ENCODE data around the gene LHFPL3. TPM values are rescaled to one million over a fixed set of nuclear protein-coding genes. Genes with fewer than 3 reads are reported as not detected.

Gene LHFPL3
- total RNA-seq, 1 experiment from 2014 or later, result not detected

DNA sequence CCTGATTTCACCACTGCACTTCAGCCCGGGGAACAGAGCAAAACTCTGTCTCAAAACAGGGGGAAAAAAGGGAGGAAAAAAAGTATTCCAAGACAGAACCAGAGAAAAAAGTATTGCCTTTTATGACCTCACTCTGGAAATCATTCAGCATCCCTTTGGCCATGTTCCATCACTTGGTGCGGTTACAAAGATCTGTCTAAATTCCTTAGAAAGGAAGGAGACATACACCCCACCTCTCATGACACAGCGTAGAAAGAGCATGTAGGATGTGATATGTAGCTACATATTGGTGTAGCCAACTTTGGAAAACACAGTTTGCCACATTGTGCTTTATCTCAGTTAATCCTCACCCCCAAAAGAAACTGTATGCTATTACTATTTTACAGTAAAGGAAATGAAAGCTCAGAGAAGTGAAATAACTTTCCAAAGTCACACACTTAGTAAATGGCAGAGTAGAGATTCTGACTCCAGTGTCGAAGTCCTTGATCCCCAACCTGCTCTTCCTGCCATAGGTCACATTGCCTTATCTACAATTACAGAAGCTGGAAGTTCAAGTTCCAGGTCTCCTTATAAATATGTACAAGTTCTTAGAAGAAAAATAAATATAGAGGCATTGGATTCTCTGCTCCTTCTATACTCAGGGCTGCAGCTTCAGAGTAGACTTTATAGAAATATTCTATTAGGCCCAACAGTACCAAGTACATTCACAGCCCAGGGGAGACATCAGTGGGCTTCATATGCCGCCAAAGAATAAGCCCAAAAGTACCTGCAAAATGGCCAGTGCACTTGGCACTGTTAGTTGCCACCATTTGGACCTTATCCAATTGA, 594.0 kb downstream of the LHFPL3 start:
- no CpG with 5 or more reads among the region's 5 CpGs for WGBS (ENCODE audit: extremely low coverage, insufficient read length, low lambda C conversion rate)
- no peak overlapping the region for H3K27ac Mint-ChIP-seq
- no peak for TF ChIP-seq CTCF (conservative IDR thresholded peaks at IDR 0.05)
- DNase-seq, result no peak
- no peak overlapping the region for H2BK20ac ChIP-seq (ENCODE audit: low read depth, low read length, poor library complexity, severe bottlenecking)
- H3K4me3 Mint-ChIP-seq, result no peak overlapping the region
- no peak overlapping the region for H3K4ac ChIP-seq (ENCODE audit: low read depth, low read length)
- no peaks in the 10 kb centered on the region for H3K27me3 Mint-ChIP-seq (ENCODE audit: low read depth)
- H3K36me3 Mint-ChIP-seq (ENCODE audit: insufficient read depth in 1 of 3, low read depth in 3 of 3), result no peaks in the 10 kb centered on the region
- no peak overlapping the region for H2BK120ac ChIP-seq (ENCODE audit: low read depth, low read length, poor library complexity, severe bottlenecking)
- no peak overlapping the region for H2AFZ ChIP-seq (ENCODE audit: low read length)
- no peaks in the 10 kb centered on the region for H3K23me2 ChIP-seq (ENCODE audit: insufficient read length, low read depth, low read length, poor library complexity, severe bottlenecking)
- no peaks in the 10 kb centered on the region for H3K4me1 ChIP-seq (ENCODE audit: insufficient read depth, low read length)
- no peaks in the 10 kb centered on the region for H4K20me1 ChIP-seq (ENCODE audit: control insufficient read depth, insufficient read depth, insufficient read length)
- H3K23ac ChIP-seq (ENCODE audit: insufficient read length, low read depth, low read length), result no peak overlapping the region
- H2BK5ac ChIP-seq (ENCODE audit: insufficient read length, low read length), result no peak overlapping the region
- H3K79me1 ChIP-seq (ENCODE audit: insufficient read depth, low read depth, low read length, poor library complexity, severe bottlenecking), result no peaks in the 10 kb centered on the region
- no peak overlapping the region for H4K5ac ChIP-seq (ENCODE audit: insufficient read length, low read depth, low read length)
- no peaks in the 10 kb centered on the region for H3K9me3 ChIP-seq (ENCODE audit: control insufficient read depth, low read depth, low read length)
- no peaks in the 10 kb centered on the region for H3K27me3 ChIP-seq (ENCODE audit: insufficient read depth, low read length)
- H3K14ac ChIP-seq (ENCODE audit: insufficient read depth, low read length), result no peak overlapping the region
- H4K91ac ChIP-seq (ENCODE audit: insufficient read length, low read depth, low read length), result no peak overlapping the region
- no peak overlapping the region for H3K27ac ChIP-seq (ENCODE audit: insufficient read length, low read depth, low read length)
- H3K56ac ChIP-seq (ENCODE audit: insufficient read length, low read depth, low read length), result no peak overlapping the region
- no peak overlapping the region for H2AK5ac ChIP-seq (ENCODE audit: insufficient read length, low read length)
- H3T11ph ChIP-seq (ENCODE audit: low read length), result no peak overlapping the region
- no peak overlapping the region for H3K9ac ChIP-seq (ENCODE audit: extremely low read depth, insufficient read length, low read length)
- no peak overlapping the region for H4K8ac ChIP-seq (replicated peaks; ENCODE audit: insufficient read length, low read depth, low read length)
- H2BK12ac ChIP-seq (ENCODE audit: insufficient read length, low read depth, low read length), result no peak overlapping the region
- no peak overlapping the region for H3K18ac ChIP-seq (ENCODE audit: insufficient read length, low read depth, low read length)
- H3K79me2 ChIP-seq (ENCODE audit: insufficient read depth, low read length), result no peaks in the 10 kb centered on the region
- no peaks in the 10 kb centered on the region for H3K9me3 Mint-ChIP-seq
- H3K4me1 Mint-ChIP-seq, result peaks cover 7 to 11% of the 10 kb centered on the region in 2 experiments; a peak in 3 of 4 replicates
- H2BK15ac ChIP-seq (ENCODE audit: low read depth, low read length), result no peak overlapping the region
- no peak overlapping the region for H3K4me2 ChIP-seq (ENCODE audit: insufficient read depth, insufficient read length, low read length)
